Common myeloid progenitor, CD34-positive (primary cell): ENCODE measurements around the gene SLC16A3.

ENCODE experiments used
- CTCF ChIA-PET: fragments of 350-600 bp; sonication (Branson Sonifier 250); formaldehyde crosslinking; loops from one replicate; lab custom pipeline; 2021; ENCODE audit warnings: antibody characterized with exemption; lab: Charles Lee
- POLR2A ChIA-PET: fragments of 350-600 bp; sonication (Branson Sonifier 250); formaldehyde crosslinking; loops from one replicate; lab custom pipeline; 2021; ENCODE audit warnings: antibody characterized with exemption; lab: Charles Lee
- DNase-seq, 3 donors: peaks; one replicate each; pipeline versions ENCODE4 v3.0.0 to v3.0.0-alpha.2; 2013
- H3K27ac ChIP-seq, 2 experiments: 1 replicate in 1 of 2; 2 replicates in 1 of 2; pipeline ENCODE4 v1.7.0; 2013; ENCODE audit warnings: inconsistent platforms in 2 of 2, low read length in 2 of 2, mild to moderate bottlenecking in 2 of 2, low read depth in 1 of 2, moderate library complexity in 1 of 2; ENCODE audit not compliant: severe bottlenecking in 2 of 2, insufficient read depth in 1 of 2, poor library complexity in 1 of 2
- H3K27me3 ChIP-seq, 5 experiments: replicated peaks in 2 of 5; 1 replicate in 3 of 5; 2 replicates in 2 of 5; pipeline versions ENCODE4 v1.6.1 to v1.7.0; 2013; ENCODE audit warnings: low read length in 4 of 5, mild to moderate bottlenecking in 2 of 5, moderate library complexity in 2 of 5, inconsistent platforms in 1 of 5; ENCODE audit not compliant: insufficient read depth in 5 of 5, control insufficient read depth in 4 of 5
- H3K36me3 ChIP-seq, 4 experiments: 1 replicate in 2 of 4; 2 replicates in 2 of 4; pipeline versions ENCODE4 v1.6.1 to v1.7.0; 2013; ENCODE audit warnings: low read length in 3 of 4, control low read depth in 1 of 4, mild to moderate bottlenecking in 1 of 4; ENCODE audit not compliant: control insufficient read depth in 4 of 4, insufficient read depth in 4 of 4
- H3K4me1 ChIP-seq, 4 experiments: 1 replicate in 3 of 4; 2 replicates in 1 of 4; pipeline versions ENCODE4 v1.6.1 to v1.7.1; 2013; ENCODE audit warnings: low read length in 3 of 4, mild to moderate bottlenecking in 3 of 4, control low read depth in 1 of 4, inconsistent platforms in 1 of 4, moderate library complexity in 1 of 4; ENCODE audit not compliant: control insufficient read depth in 4 of 4, insufficient read depth in 4 of 4; ENCODE audit errors: control extremely low read depth in 1 of 4
- H3K4me3 ChIP-seq, 7 experiments: 1 replicate in 4 of 7; 2 replicates in 3 of 7; pipeline versions ENCODE4 v1.5.1 to v1.7.0; 2013; ENCODE audit warnings: mild to moderate bottlenecking in 7 of 7, low read length in 6 of 7, moderate library complexity in 6 of 7, inconsistent platforms in 2 of 7, low read depth in 2 of 7, control low read depth in 1 of 7; ENCODE audit not compliant: insufficient read depth in 4 of 7, control insufficient read depth in 1 of 7; ENCODE audit errors: extremely low read depth in 1 of 7
- H3K9me3 ChIP-seq, 5 experiments: 1 replicate in 4 of 5; 2 replicates in 1 of 5; pipeline versions ENCODE4 v1.6.1 to v1.7.1; 2013; ENCODE audit warnings: low read length in 4 of 5, mild to moderate bottlenecking in 2 of 5, inconsistent platforms in 1 of 5, low read depth in 1 of 5, moderate library complexity in 1 of 5; ENCODE audit not compliant: control insufficient read depth in 4 of 5, insufficient read depth in 2 of 5; ENCODE audit errors: control extremely low read depth in 1 of 5
- WGBS: methylation state at CpG from one replicate; pipeline ENCODE4 v1.1.5; 2013; ENCODE audit not compliant: insufficient coverage; 5-methylcytosine and 5-hydroxymethylcytosine counted together

SLC16A3 gene

GRCh38 chr17:82242698-82242976 lies 13.8 kb downstream of the SLC16A3 start:
- ChIA-PET POLR2A (interaction anchor here (1.1 to 1.8 kb wide), 4 partner anchors 8 to 92 kb away, joined by 4 to 5 read pairs (median 4); no protein-coding TSS in a partner anchor), CTCF (interaction anchor here (0.9 to 2.6 kb wide), 16 partner anchors 9 to 114 kb away, joined by 3 to 12 read pairs (median 4); partner anchors contain the start of gene SECTM1)
- 97% methylated on average over 24 of the region's 24 CpGs for WGBS
- no peak for DNase-seq
- peak overlapping the region in 1 of 2 experiments; percentile 49 for H3K27ac ChIP-seq
- H3K36me3 ChIP-seq: peaks cover 2 to 77% (median 47%) of the 10 kb centered on the region in 4 experiments
- H3K27me3 ChIP-seq: no peaks in the 10 kb centered on the region
- peaks cover 0 to 68% (median 66%) of the 10 kb centered on the region in 4 experiments for H3K4me1 ChIP-seq
- no peaks in the 10 kb centered on the region for H3K9me3 ChIP-seq
- no peak overlapping the region for H3K4me3 ChIP-seq

- WGBS: 95% methylated on average over 25 of the region's 29 CpGs
- ChIA-PET POLR2A (interaction anchor here (1.8 kb wide), 1 partner anchor 49 kb away, joined by 4 read pairs; no protein-coding TSS in a partner anchor), CTCF (interaction anchor here (0.9 to 2.6 kb wide), 12 partner anchors 8 to 113 kb away, joined by 3 to 12 read pairs (median 4); no protein-coding TSS in a partner anchor)
- H3K36me3 ChIP-seq: peaks cover 0 to 78% (median 48%) of the 10 kb centered on the region in 4 experiments
- H3K4me3 ChIP-seq: no peak overlapping the region
- peaks cover 0 to 67% (median 64%) of the 10 kb centered on the region in 4 experiments for H3K4me1 ChIP-seq
- no peaks in the 10 kb centered on the region for H3K27me3 ChIP-seq
- no peaks in the 10 kb centered on the region for H3K9me3 ChIP-seq
- DNase-seq: no peak
- H3K27ac ChIP-seq: peak overlapping the region in 1 of 2 experiments; percentile 11
These were observed 14.3 kb downstream of the SLC16A3 start for GRCh38 chr17:82242977-82243647.

- DNase-seq: no peak
- ChIA-PET CTCF (interaction anchor here (0.7 to 2.6 kb wide), 8 partner anchors 20 to 106 kb away, joined by 3 to 12 read pairs (median 4); no protein-coding TSS in a partner anchor), POLR2A (interaction anchor here (0.7 kb wide), 2 partner anchors 11 to 54 kb away, joined by 4 read pairs; no protein-coding TSS in a partner anchor)
- Histone ChIP-seq H3K4me3 (no peak overlapping the region), H3K36me3 (peaks cover 3 to 80% (median 52%) of the 10 kb centered on the region in 4 experiments), H3K4me1 (peaks cover 0 to 60% (median 58%) of the 10 kb centered on the region in 4 experiments), H3K27me3 (no peaks in the 10 kb centered on the region), H3K9me3 (no peaks in the 10 kb centered on the region), H3K27ac (peak overlapping the region in 1 of 2 experiments; percentile 11)
- WGBS: 98% methylated on average over 9 of the region's 19 CpGs
These were observed 15.0 kb downstream of the SLC16A3 start for GRCh38 chr17:82243648-82244412.

- CTCF ChIA-PET: interaction anchor here (0.7 to 2.7 kb wide), 5 partner anchors 32 to 106 kb away, joined by 3 to 9 read pairs (median 3); no protein-coding TSS in a partner anchor
- DNase-seq: peak in 2 of 3 donors; percentile 58 to 61
- POLR2A ChIA-PET: interaction anchor here (0.7 kb wide), 2 partner anchors 10 to 53 kb away, joined by 4 read pairs; no protein-coding TSS in a partner anchor
- Histone ChIP-seq H3K27me3 (no peaks in the 10 kb centered on the region), H3K27ac (no peak overlapping the region), H3K9me3 (no peaks in the 10 kb centered on the region), H3K4me3 (no peak overlapping the region), H3K4me1 (peaks cover 0 to 53% (median 51%) of the 10 kb centered on the region in 4 experiments), H3K36me3 (peaks cover 5 to 83% (median 57%) of the 10 kb centered on the region in 4 experiments)
- 89% methylated on average over 38 of the region's 39 CpGs for WGBS
These were observed 15.7 kb downstream of the SLC16A3 start for GRCh38 chr17:82244413-82245133.

GRCh38 chr17:82245134-82246039 lies 16.5 kb downstream of the SLC16A3 start:
- H3K27me3 ChIP-seq: no peaks in the 10 kb centered on the region
- H3K36me3 ChIP-seq: peaks cover 5 to 84% (median 62%) of the 10 kb centered on the region in 4 experiments
- WGBS: 97% methylated on average over 45 of the region's 47 CpGs
- no peak overlapping the region for H3K4me3 ChIP-seq
- H3K27ac ChIP-seq: no peak overlapping the region
- DNase-seq: no peak
- CTCF ChIA-PET: interaction anchor here (1.2 to 2.7 kb wide), 2 partner anchors 52 to 105 kb away, joined by 3 to 9 read pairs; no protein-coding TSS in a partner anchor
- peaks cover 0 to 44% (median 43%) of the 10 kb centered on the region in 4 experiments for H3K4me1 ChIP-seq
- H3K9me3 ChIP-seq: no peaks in the 10 kb centered on the region
- POLR2A ChIA-PET: no interaction called here

- Histone ChIP-seq H3K9me3 (no peaks in the 10 kb centered on the region), H3K4me1 (peaks cover 0 to 38% (median 37%) of the 10 kb centered on the region in 4 experiments), H3K27me3 (no peaks in the 10 kb centered on the region), H3K36me3 (peaks cover 7 to 90% (median 63%) of the 10 kb centered on the region in 4 experiments), H3K27ac (no peak overlapping the region), H3K4me3 (no peak overlapping the region)
- ChIA-PET CTCF (interaction anchor here (1.2 to 2.7 kb wide), 2 partner anchors 52 to 104 kb away, joined by 3 to 9 read pairs; no protein-coding TSS in a partner anchor), POLR2A (no interaction called here)
- DNase-seq: no peak
- WGBS: 100% methylated on average over 5 of the region's 5 CpGs
These were observed 17.2 kb downstream of the SLC16A3 start for GRCh38 chr17:82246040-82246364.
